ENCODE measurements around the gene ANXA4.

ANXA4 gene

GRCh38 chr2:69804416-69804815 is 62.5 kb downstream of the ANXA4 start:
- CTCF ChIA-PET: no interaction called here
- no peak overlapping the region for H3K27ac ChIP-seq
- no peak for DNase-seq (ENCODE audit: low spot score)
- POLR2A ChIA-PET (ENCODE audit: low non-redundant PET): no interaction called here
- no peak for TF ChIP-seq CTCF (conservative IDR thresholded peaks at IDR 0.05; ENCODE audit: low read depth)

DNA sequence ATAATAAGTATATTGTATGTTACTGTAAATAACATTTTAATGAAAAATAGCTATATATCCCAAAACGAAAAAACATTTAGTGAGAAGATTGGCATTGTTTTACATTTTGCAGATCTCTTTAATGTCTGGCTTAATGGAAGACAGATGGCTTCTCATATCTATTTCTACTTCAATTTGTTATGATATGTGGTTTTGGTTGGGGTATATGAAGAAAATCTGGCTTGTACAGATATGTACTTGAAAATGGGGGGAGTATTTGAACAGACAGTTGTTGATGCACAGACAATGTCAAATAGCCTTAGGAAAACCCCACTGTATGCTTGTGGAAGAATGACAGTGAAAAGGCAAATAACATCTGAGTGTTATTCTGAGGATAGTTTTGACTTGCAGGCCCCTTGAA is 64.0 kb downstream of the ANXA4 start:
- no peak overlapping the region for H3K27ac ChIP-seq
- no peak for DNase-seq (ENCODE audit: low spot score)
- ChIA-PET CTCF (interaction anchor here (0.6 to 1.9 kb wide), 2 partner anchors 81 to 149 kb away, joined by 3 to 5 read pairs; no protein-coding TSS in a partner anchor), POLR2A (ENCODE audit: low non-redundant PET) (interaction anchor here (1.0 kb wide), 1 partner anchor 9 kb away, joined by 3 read pairs; no protein-coding TSS in a partner anchor)
- no peak for TF ChIP-seq CTCF (conservative IDR thresholded peaks at IDR 0.05; ENCODE audit: low read depth)

DNA sequence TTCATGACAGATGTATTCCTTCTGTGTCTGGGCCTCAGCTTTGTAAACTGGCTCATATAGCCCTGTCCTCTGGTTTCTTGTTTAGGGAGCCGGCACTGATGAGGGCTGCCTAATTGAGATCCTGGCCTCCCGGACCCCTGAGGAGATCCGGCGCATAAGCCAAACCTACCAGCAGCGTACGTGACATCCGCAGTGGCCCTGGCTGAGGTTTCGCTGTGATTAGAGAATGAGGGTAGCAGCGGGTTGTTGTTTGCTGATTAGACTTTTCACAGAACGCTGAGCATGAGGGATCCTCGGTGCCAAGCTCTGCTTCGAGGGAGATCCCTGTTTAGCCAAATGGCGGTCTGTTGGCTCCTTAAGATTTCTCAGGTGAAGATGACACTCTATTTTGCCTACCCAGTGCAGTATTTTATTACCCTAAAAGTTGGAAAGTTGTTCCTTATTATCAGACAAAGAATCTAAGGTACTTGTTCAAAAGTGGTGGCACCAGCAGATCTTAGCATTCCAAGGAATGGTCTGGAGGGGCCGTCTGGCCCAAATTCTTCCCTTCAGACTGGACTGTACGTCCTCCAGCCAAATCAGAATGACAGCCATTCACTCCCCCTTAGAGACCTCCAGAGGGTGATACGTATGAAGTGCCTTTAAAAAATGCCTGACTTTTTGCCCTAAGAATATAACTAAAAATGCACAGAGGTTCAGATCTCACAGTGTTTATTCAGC is 66.0 kb downstream of the ANXA4 start:
- no peak overlapping the region for H3K27ac ChIP-seq
- CTCF ChIA-PET: interaction anchor here (1.9 kb wide), 1 partner anchor 83 kb away, joined by 5 read pairs; no protein-coding TSS in a partner anchor
- POLR2A ChIA-PET (ENCODE audit: low non-redundant PET): no interaction called here

DNA sequence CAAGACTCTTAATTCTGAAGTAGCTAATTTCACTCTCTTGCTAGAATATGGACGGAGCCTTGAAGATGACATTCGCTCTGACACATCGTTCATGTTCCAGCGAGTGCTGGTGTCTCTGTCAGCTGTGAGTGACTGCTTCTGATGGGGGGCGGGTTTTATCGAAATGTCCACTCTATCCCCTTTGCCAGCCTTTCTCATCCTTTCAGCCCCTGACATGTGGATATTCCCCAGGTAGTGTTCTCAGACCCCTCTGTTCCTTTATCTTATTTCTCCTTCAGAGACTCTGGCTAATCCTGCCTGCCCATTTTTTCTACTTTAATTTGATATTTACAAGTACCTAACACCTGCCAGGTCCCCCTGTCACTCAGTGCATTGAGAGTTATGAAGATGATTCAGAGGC is 68.6 kb downstream of the ANXA4 start:
- CTCF ChIA-PET: interaction anchor here (1.9 kb wide), 1 partner anchor 86 kb away, joined by 5 read pairs; no protein-coding TSS in a partner anchor
- H3K27ac ChIP-seq: no peak overlapping the region
- DNase-seq (ENCODE audit: low spot score): no peak
- POLR2A ChIA-PET (ENCODE audit: low non-redundant PET): no interaction called here
- no peak for TF ChIP-seq CTCF (conservative IDR thresholded peaks at IDR 0.05; ENCODE audit: low read depth)

More for the DNA sequence above, 66.0 kb downstream of the ANXA4 start:
- no peak for TF ChIP-seq CTCF (conservative IDR thresholded peaks at IDR 0.05; ENCODE audit: low read depth)
- no peak for DNase-seq (ENCODE audit: low spot score)

DNA sequence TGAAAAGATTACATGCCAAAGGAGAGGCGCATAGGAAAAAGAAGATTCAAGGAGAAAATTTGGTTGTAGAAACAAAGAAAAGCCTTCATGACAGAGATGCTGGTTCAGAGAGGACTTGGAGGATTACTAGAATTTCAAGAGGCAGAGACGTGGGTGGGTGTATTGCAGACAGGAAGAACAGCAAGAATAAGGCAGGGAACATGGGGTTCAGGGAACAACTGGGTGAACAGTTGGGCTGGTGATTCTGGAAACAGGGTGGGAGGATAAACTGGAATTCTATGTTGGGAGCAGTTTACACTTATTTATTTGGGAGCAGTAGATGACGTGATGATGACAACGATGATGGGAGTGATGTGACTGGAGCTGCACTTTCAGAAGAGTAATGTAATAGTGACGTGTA is 69.1 kb downstream of the ANXA4 start:
- ChIA-PET POLR2A (ENCODE audit: low non-redundant PET) (no interaction called here), CTCF (interaction anchor here (1.1 to 2.9 kb wide), 3 partner anchors 86 to 250 kb away, joined by 4 to 17 read pairs (median 5); no protein-coding TSS in a partner anchor)
- no peak for TF ChIP-seq CTCF (conservative IDR thresholded peaks at IDR 0.05; ENCODE audit: low read depth)
- DNase-seq (ENCODE audit: low spot score): no peak
- H3K27ac ChIP-seq: no peak overlapping the region

- H3K27ac ChIP-seq: no peak overlapping the region
- no peak for DNase-seq (ENCODE audit: low spot score)
- CTCF ChIA-PET: interaction anchor here (1.1 to 2.9 kb wide), 2 partner anchors 87 to 251 kb away, joined by 4 to 17 read pairs; no protein-coding TSS in a partner anchor
- TF ChIP-seq CTCF (conservative IDR thresholded peaks at IDR 0.05; ENCODE audit: low read depth): no peak
- POLR2A ChIA-PET (ENCODE audit: low non-redundant PET): no interaction called here
Observed at GRCh38 chr2:69811591-69811990, 69.7 kb downstream of the ANXA4 start.

Data from RWPE1 (cell line).